Hepatocyte (in vitro differentiated cells): Measurements from ENCODE around the gene HTT.

Experiments
- CTCF ChIP-seq: fragments of 200-600 bp; sonication (generic); IDR thresholded peaks from 2 replicates; pipeline ENCODE4 v1.5.1; 2016; ENCODE audit warnings: antibody characterized with exemption, mild to moderate bottlenecking; ENCODE audit not compliant: poor library complexity
- EZH2 ChIP-seq: fragments of 200-600 bp; sonication (generic); IDR thresholded peaks from 2 replicates; pipeline ENCODE4 v1.6.1; 2016; ENCODE audit warnings: antibody characterized with exemption, mild to moderate bottlenecking, borderline replicate concordance
- EZH2phosphoT487 ChIP-seq: fragments of 200-600 bp; sonication (generic); IDR thresholded peaks from one replicate; pipeline ENCODE4 v1.6.1; 2018; ENCODE audit warnings: antibody characterized with exemption, mild to moderate bottlenecking, low read depth, moderate library complexity; ENCODE audit not compliant: unreplicated experiment, severe bottlenecking

- TF ChIP-seq EZH2phosphoT487 (no peak), CTCF (no peak), EZH2 (no peak)
Observed at GRCh38 chr4:3179126-3179706, 104.7 kb downstream of the HTT start.
